K562 (cell line): ENCODE measurements around the gene WFIKKN1. TPM values are rescaled to one million over a fixed set of nuclear protein-coding genes. Genes with fewer than 3 reads are reported as not detected.

Experiments used
- ATAC-seq: fragments of 200-7000 bp; cut with Tn5 transposase; 3 replicates; pipeline ENCODE4 v1.9.1; 2020; ENCODE audit warnings: moderate library complexity
- BruUV-seq: library from RNA; stranded (reverse); fragments of 400-500 nt; replicated peaks from 2 replicates; lab custom pipeline; 2021; lab: Mats Ljungman, UMichigan
- CTCF ChIA-PET: fragments of 300-600 bp; formaldehyde crosslinking; extraction: SDS; loops from one replicate; lab custom pipeline; 2021; ENCODE audit warnings: low intra/inter-chr PET ratio; lab: Yijun Ruan, JAX
- POLR2A ChIA-PET: fragments of 300-600, 350-650 bp; sonication (Branson Sonifier 250); formaldehyde crosslinking; extraction: SDS; loops from one replicate; lab custom pipeline; 2021; ENCODE audit warnings: antibody characterized with exemption, inconsistent platforms; lab: Yijun Ruan, JAX
- DNase-seq, 4 experiments: peaks; one replicate each; pipeline versions ENCODE4 v3.0.0 to v3.0.0-alpha.2; 2011 to 2018; ENCODE audit warnings: low spot score in 3 of 4, mixed read lengths in 3 of 4; ENCODE audit errors: extremely low read depth in 1 of 4
- FAIRE-seq: peaks from 2 replicates; lab custom pipeline; 2011; peaks lifted over from hg19 to GRCh38; lab: Jason Lieb, UNC
- H2AFZ ChIP-seq: 2 replicates; pipeline ENCODE4 v1.6.0; 2011; ENCODE audit warnings: low read depth, low read length, control low read depth, inconsistent platforms
- H3K27ac ChIP-seq: fragments of 200-600 bp; 3 replicates; pipeline ENCODE4 v1.8.0; 2011; ENCODE audit warnings: low read depth, mild to moderate bottlenecking, control low read depth, inconsistent platforms, low read length, moderate library complexity, mixed read lengths; ENCODE audit errors: extremely low read depth
- H3K27me3 ChIP-seq, 2 experiments: fragments of 300-600 bp in 1 of 2; 2 replicates in 1 of 2; 3 replicates in 1 of 2; pipeline versions ENCODE4 v1.6.0 to v1.8.0; 2011; ENCODE audit warnings: inconsistent platforms in 2 of 2, low read length in 2 of 2, mild to moderate bottlenecking in 1 of 2, mixed read lengths in 1 of 2, moderate library complexity in 1 of 2; ENCODE audit not compliant: control insufficient read depth in 2 of 2, insufficient read depth in 2 of 2
- H3K36me3 ChIP-seq: fragments of 300-600 bp; 3 replicates; pipeline ENCODE4 v1.8.0; 2011; ENCODE audit warnings: mild to moderate bottlenecking, low read length, inconsistent platforms; ENCODE audit not compliant: control insufficient read depth, insufficient read depth
- H3K4me1 ChIP-seq, 2 experiments: fragments of 200-600 bp in 1 of 2; replicated peaks in 1 of 2; 2 replicates in 1 of 2; 3 replicates in 1 of 2; pipeline versions ENCODE4 v1.5.1 to v1.8.0; 2011; ENCODE audit warnings: inconsistent platforms in 2 of 2, low read length in 2 of 2, mild to moderate bottlenecking in 1 of 2, mixed read lengths in 1 of 2, moderate library complexity in 1 of 2; ENCODE audit not compliant: control insufficient read depth in 2 of 2, insufficient read depth in 2 of 2
- H3K4me2 ChIP-seq: 2 replicates; pipeline ENCODE4 v1.6.1; 2011; ENCODE audit warnings: low read length, control low read depth, inconsistent platforms, mixed read lengths; ENCODE audit not compliant: insufficient read depth
- H3K4me3 ChIP-seq: fragments of 200-600 bp; sonication (generic), shearing (Covaris generic); 2 replicates; pipeline ENCODE4 v1.5.1; 2016; ENCODE audit warnings: control low read depth, inconsistent platforms
- H3K79me2 ChIP-seq: fragments of 200-600 bp; 3 replicates; pipeline ENCODE4 v1.8.0; 2011; ENCODE audit warnings: low read length, inconsistent platforms; ENCODE audit not compliant: control insufficient read depth, insufficient read depth
- H3K9ac ChIP-seq, 2 experiments: 2 replicates each; pipeline versions ENCODE4 v1.6.0 to v1.6.1; 2011; ENCODE audit warnings: low read depth in 2 of 2, low read length in 2 of 2, control low read depth in 1 of 2, inconsistent platforms in 1 of 2, mild to moderate bottlenecking in 1 of 2, mixed read lengths in 1 of 2; ENCODE audit not compliant: insufficient read depth in 1 of 2
- H3K9me1 ChIP-seq: one replicate; pipeline ENCODE4 v1.6.0; 2011; ENCODE audit warnings: inconsistent platforms, mild to moderate bottlenecking, low read length, moderate library complexity; ENCODE audit not compliant: control insufficient read depth, insufficient read depth
- H3K9me3 ChIP-seq: replicated peaks from 2 replicates; pipeline ENCODE4 v1.5.1; 2011; ENCODE audit warnings: low read depth, low read length, inconsistent platforms; ENCODE audit not compliant: control insufficient read depth, insufficient read depth
- H4K20me1 ChIP-seq: replicated peaks from 2 replicates; pipeline ENCODE4 v1.6.1; 2011; ENCODE audit warnings: low read length, inconsistent platforms, mixed read lengths; ENCODE audit not compliant: control insufficient read depth, insufficient read depth
- MYBL2 ChIP-seq, 2 experiments: fragments of 450-650 bp in 1 of 2; sonication (generic) in 1 of 2; formaldehyde crosslinking in 1 of 2; IDR thresholded peaks; 2 replicates each; pipeline versions ENCODE4 v1.6.1 to v1.8.1; 2017 to 2022; ENCODE audit warnings: borderline replicate concordance in 1 of 2, inconsistent platforms in 1 of 2, low read depth in 1 of 2, mild to moderate bottlenecking in 1 of 2, missing genetic modification reagents in 1 of 2, moderate library complexity in 1 of 2
- NFE2L1 ChIP-seq: fragments of 450-650 bp; IDR thresholded peaks from 2 replicates; pipeline ENCODE4 v1.6.1; 2016; ENCODE audit warnings: missing genetic modification characterization, low read depth, mild to moderate bottlenecking, missing compliant biosample characterization, moderate library complexity, borderline replicate concordance
- THRA ChIP-seq: fragments of 450-650 bp; IDR thresholded peaks from 2 replicates; pipeline ENCODE4 v1.6.1; 2017; ENCODE audit warnings: mild to moderate bottlenecking, moderate library complexity
- WGBS: fragments of 100-300 bp; shearing (Covaris generic); methylation state at CpG from one replicate; pipeline ENCODE4 v1.1.6; 2016; ENCODE audit warnings: low coverage, mixed read lengths; ENCODE audit not compliant: insufficient coverage; ENCODE audit errors: missing lambda C conversion rate; 5-methylcytosine and 5-hydroxymethylcytosine counted together
- in situ Hi-C: fragments of 300-500 bp; cut with MboI; formaldehyde crosslinking; loops from 4 replicates; pipeline ENCODE4 v1.15.0; 2018; ENCODE audit warnings: inconsistent platforms, mixed read lengths
- intact Hi-C: fragments of 100-400 bp; cut with micrococcal nuclease; formaldehyde crosslinking; loops from 2 replicates; pipeline ENCODE4 v1.14.2; 2022
- polyA plus RNA-seq, 8 experiments: library from polyadenylated mRNA; depleted of rRNA in 4 of 8; stranded (reverse) in 5 of 8; unstranded in 3 of 8; fragments of >200 nt; fragmentation: Nextera tagmentation in 2 of 8; fragmentation: Illumina TruSeq in 1 of 8; extraction: Ambion mirVana in 2 of 8; extraction: Trizol in 1 of 8; gene quantifications; 2 replicates each; pipeline versions ENCODE4 v1.2.1 to v1.2.3, GENCODE V29; 2011 to 2014; ENCODE audit warnings: inconsistent platforms in 1 of 8, missing spikeins in 1 of 8
- total RNA-seq, 7 experiments: library from RNA; depleted of rRNA in 6 of 7; stranded (reverse); fragments of >200 nt in 6 of 7; fragmentation: Illumina TruSeq in 2 of 7; extraction: Trizol in 2 of 7; gene quantifications; 2 replicates each; pipeline versions ENCODE4 v1.2.1 to v1.2.3, GENCODE V29; 2011 to 2021; ENCODE audit warnings: low replicate concordance in 1 of 7

The WFIKKN1 gene
- total and polyA plus RNA-seq, 9 of the 15 experiments (the other 6 are each of a cell fraction or from before 2014, with no cell fraction given) = 0.14 to 1.1 (median 0.50) TPM; not detected in 4

GRCh38 chr16:617855-618254 lies 12.9 kb upstream of the WFIKKN1 start:
- ChIA-PET CTCF (no interaction called here), POLR2A (no interaction called here)
- 87% methylated on average over 14 of the region's 16 CpGs for WGBS

More at GRCh38 chr16:617855-618254, 12.9 kb upstream of the WFIKKN1 start:
- Histone ChIP-seq H4K20me1 (no peaks in the 10 kb centered on the region), H3K27ac (no peak overlapping the region), H3K4me1 (peaks cover 10 to 39% of the 10 kb centered on the region in 2 experiments), H3K4me2 (no peak overlapping the region), H3K79me2 (peaks cover 9% of the 10 kb centered on the region), H3K36me3 (peaks cover 6% of the 10 kb centered on the region; the same call in 1 of the 3 replicates), H3K4me3 (no peak overlapping the region), H3K9me1 (no peaks in the 10 kb centered on the region), H3K9me3 (0 out of 2 replicates have a peak, but pooled peaks cover 2% of the 10 kb centered on the region), H3K9ac (no peak overlapping the region), H3K27me3 (no peaks in the 10 kb centered on the region), H2AFZ (no peak overlapping the region)
- FAIRE-seq (no peak), ATAC-seq (no peak), DNase-seq (no peak)
- TF ChIP-seq MYBL2 (IDR thresholded peaks at IDR 0.05; ENCODE audit: low read depth) (no peak), MYBL2 (CRISPR knock-in tag; IDR thresholded peaks at IDR 0.05; ENCODE audit: borderline replicate concordance) (no peak), NFE2L1 (tag) (no peak), THRA (no peak)
- intact Hi-C loops (no loop called here), in situ Hi-C loops (no loop called here)
- no TSS peak for BruUV-seq
